ENCODE results near the gene MGP. TPM values are rescaled to one million over a fixed set of nuclear protein-coding genes. Genes with fewer than 3 reads are reported as not detected.

MGP gene
- total RNA-seq, 2 experiments from 2014 or later = 0.21 to 0.34 TPM

GRCh38 chr12:14920475-14921126, 34.9 kb upstream of the MGP start:
- peak overlapping the region; percentile 62 for H3K27ac Mint-ChIP-seq
- H3K27me3 Mint-ChIP-seq (ENCODE audit: low read depth) = no peaks in the 10 kb centered on the region
- ATAC-seq = peak; percentile 90
- no peaks in the 10 kb centered on the region for H3K9me3 Mint-ChIP-seq (ENCODE audit: insufficient read depth)
- H3K4me3 Mint-ChIP-seq = no peak overlapping the region
- no peak for DNase-seq
- peaks cover 24% of the 10 kb centered on the region for H3K4me1 Mint-ChIP-seq (ENCODE audit: low read depth)
- ChIA-PET POLR2A (interaction anchor here (1.0 kb wide), 1 partner anchor 72 kb away, joined by 3 read pairs; no protein-coding TSS in a partner anchor), CTCF (interaction anchor here (0.9 to 3.2 kb wide), 3 partner anchors 16 to 118 kb away, joined by 3 to 14 read pairs (median 4); partner anchors contain the start of gene ERP27)
- H3K36me3 Mint-ChIP-seq (ENCODE audit: low read depth) = peaks cover 66% of the 10 kb centered on the region

GRCh38 chr12:14919455-14919854, 33.8 kb upstream of the MGP start:
- no peak for ATAC-seq
- Mint-ChIP-seq H3K36me3 (ENCODE audit: low read depth) (peaks cover 77% of the 10 kb centered on the region), H3K27me3 (ENCODE audit: low read depth) (no peaks in the 10 kb centered on the region), H3K4me3 (no peak overlapping the region), H3K9me3 (ENCODE audit: insufficient read depth) (no peaks in the 10 kb centered on the region), H3K4me1 (ENCODE audit: low read depth) (peaks cover 24% of the 10 kb centered on the region), H3K27ac (no peak overlapping the region)
- no peak for DNase-seq
- CTCF ChIA-PET = interaction anchor here (3.2 kb wide), 1 partner anchor 17 kb away, joined by 14 read pairs; the partner anchor contains the start of gene ERP27
- POLR2A ChIA-PET = interaction anchor here (0.6 kb wide), 1 partner anchor 17 kb away, joined by 3 read pairs; no protein-coding TSS in a partner anchor

- no peaks in the 10 kb centered on the region for H3K9me3 Mint-ChIP-seq (ENCODE audit: insufficient read depth)
- no peak overlapping the region for H3K4me3 Mint-ChIP-seq
- H3K36me3 Mint-ChIP-seq (ENCODE audit: low read depth) = peaks cover 86% of the 10 kb centered on the region
- POLR2A ChIA-PET = no interaction called here
- CTCF ChIA-PET = interaction anchor here (1.2 kb wide), 1 partner anchor 22 kb away, joined by 3 read pairs; no protein-coding TSS in a partner anchor
- DNase-seq (no peak), ATAC-seq (no peak)
- H3K27ac Mint-ChIP-seq = no peak overlapping the region
- H3K27me3 Mint-ChIP-seq (ENCODE audit: low read depth) = no peaks in the 10 kb centered on the region
- H3K4me1 Mint-ChIP-seq (ENCODE audit: low read depth) = peaks cover 16% of the 10 kb centered on the region
Observed at GRCh38 chr12:14915736-14916135, 30.1 kb upstream of the MGP start.

GRCh38 chr12:14913381-14913781, 27.7 kb upstream of the MGP start:
- Mint-ChIP-seq H3K4me1 (ENCODE audit: low read depth) (peaks cover 11% of the 10 kb centered on the region), H3K27me3 (ENCODE audit: low read depth) (no peaks in the 10 kb centered on the region), H3K4me3 (no peak overlapping the region), H3K27ac (no peak overlapping the region), H3K9me3 (ENCODE audit: insufficient read depth) (no peaks in the 10 kb centered on the region), H3K36me3 (ENCODE audit: low read depth) (peaks cover 77% of the 10 kb centered on the region)
- ATAC-seq (no peak), DNase-seq (no peak)
- POLR2A ChIA-PET = interaction anchor here (0.6 to 0.8 kb wide), 2 partner anchors 142 to 747 kb away, joined by 3 to 4 read pairs; a partner anchor contains a TSS
- CTCF ChIA-PET = interaction anchor here (1.1 kb wide), 1 partner anchor 68 kb away, joined by 3 read pairs; no protein-coding TSS in a partner anchor

GRCh38 chr12:14911131-14911530, 25.5 kb upstream of the MGP start:
- DNase-seq (no peak), ATAC-seq (no peak)
- H3K9me3 Mint-ChIP-seq (ENCODE audit: insufficient read depth) = no peaks in the 10 kb centered on the region
- no peaks in the 10 kb centered on the region for H3K27me3 Mint-ChIP-seq (ENCODE audit: low read depth)
- peaks cover 72% of the 10 kb centered on the region for H3K36me3 Mint-ChIP-seq (ENCODE audit: low read depth)
- peaks cover 17% of the 10 kb centered on the region for H3K4me1 Mint-ChIP-seq (ENCODE audit: low read depth)
- no peak overlapping the region for H3K27ac Mint-ChIP-seq
- POLR2A ChIA-PET = interaction anchor here (1.5 kb wide), 1 partner anchor 23 kb away, joined by 3 read pairs; no protein-coding TSS in a partner anchor
- H3K4me3 Mint-ChIP-seq = no peak overlapping the region
- CTCF ChIA-PET = no interaction called here

GRCh38 chr12:14910090-14910915, 24.6 kb upstream of the MGP start:
- no peaks in the 10 kb centered on the region for H3K9me3 Mint-ChIP-seq (ENCODE audit: insufficient read depth)
- no peak overlapping the region for H3K27ac Mint-ChIP-seq
- ATAC-seq (no peak), DNase-seq (no peak)
- ChIA-PET CTCF (no interaction called here), POLR2A (interaction anchor here (1.5 kb wide), 1 partner anchor 22 kb away, joined by 3 read pairs; no protein-coding TSS in a partner anchor)
- H3K4me1 Mint-ChIP-seq (ENCODE audit: low read depth) = peaks cover 17% of the 10 kb centered on the region
- peaks cover 65% of the 10 kb centered on the region for H3K36me3 Mint-ChIP-seq (ENCODE audit: low read depth)
- no peaks in the 10 kb centered on the region for H3K27me3 Mint-ChIP-seq (ENCODE audit: low read depth)
- no peak overlapping the region for H3K4me3 Mint-ChIP-seq

- no peak for DNase-seq
Observed at GRCh38 chr12:14907953-14908352, 22.3 kb upstream of the MGP start.

GRCh38 chr12:14906114-14906513, 20.5 kb upstream of the MGP start:
- H3K4me1 Mint-ChIP-seq (ENCODE audit: low read depth) = peaks cover 20% of the 10 kb centered on the region
- POLR2A ChIA-PET = no interaction called here

More at GRCh38 chr12:14907953-14908352, 22.3 kb upstream of the MGP start:
- ChIA-PET CTCF (no interaction called here), POLR2A (no interaction called here)
- ATAC-seq = no peak
- Mint-ChIP-seq H3K36me3 (ENCODE audit: low read depth) (peaks cover 44% of the 10 kb centered on the region), H3K4me1 (ENCODE audit: low read depth) (peaks cover 17% of the 10 kb centered on the region), H3K27ac (no peak overlapping the region), H3K27me3 (ENCODE audit: low read depth) (no peaks in the 10 kb centered on the region), H3K9me3 (ENCODE audit: insufficient read depth) (no peaks in the 10 kb centered on the region), H3K4me3 (no peak overlapping the region)

GRCh38 chr12:14905269-14906004, 19.8 kb upstream of the MGP start:
- ATAC-seq (no peak), DNase-seq (no peak)
- CTCF ChIA-PET = no interaction called here
- H3K9me3 Mint-ChIP-seq (ENCODE audit: insufficient read depth) = no peaks in the 10 kb centered on the region
- no peak overlapping the region for H3K27ac Mint-ChIP-seq
- POLR2A ChIA-PET = no interaction called here
- H3K27me3 Mint-ChIP-seq (ENCODE audit: low read depth) = no peaks in the 10 kb centered on the region
- peaks cover 30% of the 10 kb centered on the region for H3K36me3 Mint-ChIP-seq (ENCODE audit: low read depth)
- H3K4me3 Mint-ChIP-seq = no peak overlapping the region
- H3K4me1 Mint-ChIP-seq (ENCODE audit: low read depth) = peaks cover 16% of the 10 kb centered on the region

More at GRCh38 chr12:14906114-14906513, 20.5 kb upstream of the MGP start:
- no peak for DNase-seq
- CTCF ChIA-PET = no interaction called here
- Mint-ChIP-seq H3K27ac (no peak overlapping the region), H3K4me3 (no peak overlapping the region), H3K36me3 (ENCODE audit: low read depth) (peaks cover 35% of the 10 kb centered on the region), H3K27me3 (ENCODE audit: low read depth) (no peaks in the 10 kb centered on the region), H3K9me3 (ENCODE audit: insufficient read depth) (no peaks in the 10 kb centered on the region)
- no peak for ATAC-seq

GRCh38 chr12:14904854-14905253, 19.2 kb upstream of the MGP start:
- CTCF ChIA-PET = no interaction called here
- no peaks in the 10 kb centered on the region for H3K9me3 Mint-ChIP-seq (ENCODE audit: insufficient read depth)
- DNase-seq = no peak
- peaks cover 11% of the 10 kb centered on the region for H3K4me1 Mint-ChIP-seq (ENCODE audit: low read depth)
- ATAC-seq = no peak
- peaks cover 28% of the 10 kb centered on the region for H3K36me3 Mint-ChIP-seq (ENCODE audit: low read depth)
- H3K4me3 Mint-ChIP-seq = no peak overlapping the region
- H3K27ac Mint-ChIP-seq = no peak overlapping the region
- POLR2A ChIA-PET = no interaction called here
- H3K27me3 Mint-ChIP-seq (ENCODE audit: low read depth) = no peaks in the 10 kb centered on the region

- ChIA-PET POLR2A (no interaction called here), CTCF (interaction anchor here (1.3 kb wide), 2 partner anchors 14 to 16 kb away, joined by 3 read pairs; no protein-coding TSS in a partner anchor)
- ATAC-seq (no peak), DNase-seq (no peak)
- Mint-ChIP-seq H3K27ac (no peak overlapping the region), H3K9me3 (ENCODE audit: insufficient read depth) (no peaks in the 10 kb centered on the region), H3K4me3 (no peak overlapping the region), H3K27me3 (ENCODE audit: low read depth) (no peaks in the 10 kb centered on the region), H3K4me1 (ENCODE audit: low read depth) (peaks cover 11% of the 10 kb centered on the region), H3K36me3 (ENCODE audit: low read depth) (peaks cover 21% of the 10 kb centered on the region)
Observed at GRCh38 chr12:14903386-14904098, 17.9 kb upstream of the MGP start.

All from activated CD8-positive, alpha-beta T cell treated with anti-CD3 and anti-CD28 coated beads, Interleukin-2, amount 10 ng/mL, durations not matched to agents 7 days and 5 days (primary cell).